Activated T-cell treated with anti-CD3 and anti-CD28 coated beads, Interleukin-2, amount 50 U/mL, for 4 hours (primary cell): ENCODE results near the gene LSM3. TPM values are rescaled to one million over a fixed set of nuclear protein-coding genes. Genes with fewer than 3 reads are reported as not detected.

Experiments
- ATAC-seq, 2 donors: fragments of 200-7000 bp; cut with Tn5 transposase; one replicate each; pipeline ENCODE4 v1.10.0; 2021
- DNase-seq: peaks from one replicate; pipeline ENCODE4 v3.0.0-alpha.2; 2020
- H3K27me3 Mint-ChIP-seq: one replicate; pipeline ENCODE4 v1.8.0; 2021; ENCODE audit warnings: low read depth, mixed read lengths
- H3K36me3 Mint-ChIP-seq: one replicate; pipeline ENCODE4 v1.8.0; 2022; ENCODE audit warnings: mixed read lengths; ENCODE audit not compliant: insufficient read depth
- H3K4me1 Mint-ChIP-seq: one replicate; pipeline ENCODE4 v1.8.0; 2021; ENCODE audit warnings: low read depth, mixed read lengths
- H3K4me3 Mint-ChIP-seq: one replicate; pipeline ENCODE4 v1.8.0; 2021; ENCODE audit warnings: mild to moderate bottlenecking, moderate library complexity, mixed read lengths
- H3K9me3 Mint-ChIP-seq: one replicate; pipeline ENCODE4 v1.8.0; 2021; ENCODE audit warnings: mixed read lengths
- total RNA-seq, 3 donors: library from RNA; stranded (reverse); gene quantifications; one replicate each; pipeline ENCODE4 v1.2.1, GENCODE V29; 2021

Gene LSM3
- total RNA-seq, result 10 to 100 TPM; 19.8 to 21.9 (median 20.9) TPM

GRCh38 chr3:14178247-14179113, at the start of gene LSM3, which contains the start of gene XPC:
Gene LSM3 (plus strand): TSS chr3:14178817. CDS start chr3:14178861, 44 bp downstream.
Gene XPC (minus strand): TSS chr3:14178601. CDS start chr3:14178568, 33 bp downstream.
- Mint-ChIP-seq H3K9me3 (no peaks in the 10 kb centered on the region), H3K27me3 (no peaks in the 10 kb centered on the region), H3K4me1 (peaks cover 68% of the 10 kb centered on the region), H3K4me3 (peak within 1 kb of the TSS; percentile 93), H3K36me3 (peaks cover 17% of the 10 kb centered on the region)
- ATAC-seq (peak; percentile 93 to 96), DNase-seq (peak; percentile 98)

DNA sequence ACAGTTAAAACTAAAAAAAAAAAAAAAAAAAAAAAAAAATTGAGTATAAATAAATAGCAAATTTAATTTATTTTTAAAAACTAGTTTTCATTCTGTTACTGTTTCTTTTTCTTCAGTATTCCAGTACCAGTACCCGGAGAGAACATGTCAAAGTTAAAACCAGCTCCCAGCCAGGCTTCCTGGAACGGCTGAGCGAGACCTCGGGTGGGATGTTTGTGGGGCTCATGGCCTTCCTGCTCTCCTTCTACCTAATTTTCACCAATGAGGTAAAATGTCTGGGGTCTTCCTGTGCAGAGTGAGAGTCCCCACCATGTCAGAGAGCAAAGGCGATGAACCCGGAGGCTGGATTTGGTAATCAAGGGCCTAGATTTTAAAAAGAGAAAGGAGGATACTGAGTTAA, 49.3 kb upstream of the LSM3 start:
- H3K36me3 Mint-ChIP-seq, result peaks cover 53% of the 10 kb centered on the region
- ATAC-seq (no peak), DNase-seq (no peak)
- no peaks in the 10 kb centered on the region for H3K9me3 Mint-ChIP-seq
- no peak overlapping the region for H3K4me3 Mint-ChIP-seq
- peaks cover 29% of the 10 kb centered on the region for H3K4me1 Mint-ChIP-seq
- no peaks in the 10 kb centered on the region for H3K27me3 Mint-ChIP-seq

DNA sequence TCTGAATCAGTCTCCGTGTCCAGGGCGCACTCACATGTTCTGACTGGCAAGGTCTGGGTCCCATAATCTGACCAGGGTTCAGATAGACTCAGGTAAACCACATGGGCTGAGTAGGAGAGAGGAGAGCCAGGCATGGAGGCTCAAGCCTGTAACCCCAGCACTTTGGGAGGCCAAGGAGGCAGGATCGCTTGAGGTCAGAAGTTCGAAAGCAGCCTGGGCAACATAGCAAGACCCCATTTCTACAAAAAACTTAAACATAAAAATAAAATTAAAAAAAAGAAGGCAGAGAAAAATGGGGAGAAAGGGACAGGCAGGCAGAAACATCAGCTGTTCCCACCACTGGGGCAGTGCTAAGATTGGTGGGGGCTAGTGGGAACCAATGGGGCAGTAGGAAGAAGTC, 48.4 kb upstream of the LSM3 start:
- Mint-ChIP-seq H3K9me3 (no peaks in the 10 kb centered on the region), H3K4me1 (peaks cover 29% of the 10 kb centered on the region), H3K36me3 (peaks cover 54% of the 10 kb centered on the region), H3K4me3 (no peak overlapping the region), H3K27me3 (no peaks in the 10 kb centered on the region)
- ATAC-seq, result no peak
- no peak for DNase-seq

- Mint-ChIP-seq H3K4me3 (no peak overlapping the region), H3K36me3 (peaks cover 55% of the 10 kb centered on the region), H3K9me3 (no peaks in the 10 kb centered on the region), H3K27me3 (no peaks in the 10 kb centered on the region), H3K4me1 (peaks cover 28% of the 10 kb centered on the region)
- DNase-seq (no peak), ATAC-seq (no peak)
Observed at GRCh38 chr3:14130707-14131106, 47.9 kb upstream of the LSM3 start.

DNA sequence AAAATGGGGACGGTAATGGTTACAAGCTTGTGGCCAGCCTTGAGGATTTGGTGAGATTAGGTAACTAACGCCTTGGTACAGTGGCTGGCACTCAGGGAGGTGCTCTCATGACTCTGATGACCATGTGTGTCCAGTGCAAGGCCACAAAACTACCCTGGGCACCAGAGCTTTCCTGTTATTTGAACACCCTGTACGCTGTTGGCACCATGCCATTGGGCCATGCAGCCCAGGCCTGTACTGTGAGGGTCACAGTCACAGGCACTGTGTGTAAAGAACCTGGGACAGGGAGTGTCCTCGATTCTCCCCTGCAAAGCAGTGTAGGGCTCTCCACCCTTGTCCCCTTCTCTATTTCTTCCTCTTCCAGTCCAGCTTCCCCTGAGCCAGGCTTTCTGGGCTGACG, 47.5 kb upstream of the LSM3 start:
- Mint-ChIP-seq H3K4me3 (no peak overlapping the region), H3K36me3 (peaks cover 59% of the 10 kb centered on the region), H3K27me3 (no peaks in the 10 kb centered on the region), H3K9me3 (no peaks in the 10 kb centered on the region), H3K4me1 (peaks cover 24% of the 10 kb centered on the region)
- DNase-seq (no peak), ATAC-seq (no peak)

- peaks cover 15% of the 10 kb centered on the region for H3K4me1 Mint-ChIP-seq
- H3K9me3 Mint-ChIP-seq, result no peaks in the 10 kb centered on the region
- H3K4me3 Mint-ChIP-seq, result no peak overlapping the region
- DNase-seq (no peak), ATAC-seq (no peak)
- peaks cover 62% of the 10 kb centered on the region for H3K36me3 Mint-ChIP-seq
- no peaks in the 10 kb centered on the region for H3K27me3 Mint-ChIP-seq
Observed at GRCh38 chr3:14132120-14132519, 46.5 kb upstream of the LSM3 start.

GRCh38 chr3:14132689-14133088, 45.9 kb upstream of the LSM3 start:
- Mint-ChIP-seq H3K36me3 (peaks cover 58% of the 10 kb centered on the region), H3K4me1 (peaks cover 9% of the 10 kb centered on the region), H3K9me3 (no peaks in the 10 kb centered on the region), H3K27me3 (no peaks in the 10 kb centered on the region), H3K4me3 (no peak overlapping the region)
- ATAC-seq, result no peak
- DNase-seq, result no peak

- H3K4me3 Mint-ChIP-seq, result no peak overlapping the region
- H3K9me3 Mint-ChIP-seq, result no peaks in the 10 kb centered on the region
- DNase-seq (no peak), ATAC-seq (no peak)
- H3K27me3 Mint-ChIP-seq, result no peaks in the 10 kb centered on the region
- H3K36me3 Mint-ChIP-seq, result peaks cover 58% of the 10 kb centered on the region
- H3K4me1 Mint-ChIP-seq, result peaks cover 3% of the 10 kb centered on the region
Observed at GRCh38 chr3:14133188-14133800, 45.3 kb upstream of the LSM3 start.

DNA sequence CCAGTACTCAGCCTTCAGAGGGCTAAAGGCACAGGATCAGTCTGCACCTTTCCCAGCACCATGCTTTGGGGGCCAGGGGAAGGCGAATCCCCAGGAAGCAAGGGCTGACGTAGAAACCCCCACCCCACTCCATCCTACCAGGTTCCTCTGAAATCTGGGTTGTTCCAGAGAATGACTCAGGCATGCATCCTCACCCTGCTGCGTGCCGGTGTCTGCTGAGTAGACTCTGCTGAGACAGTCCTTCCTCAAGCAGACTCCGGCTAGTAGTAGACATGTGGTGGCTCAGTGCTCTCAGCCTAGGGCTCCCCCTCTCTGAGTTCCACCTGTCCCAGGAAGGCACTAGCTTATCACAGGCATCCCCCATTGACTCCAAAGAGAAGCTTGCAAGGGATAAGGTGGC, 44.7 kb upstream of the LSM3 start:
- H3K36me3 Mint-ChIP-seq, result peaks cover 56% of the 10 kb centered on the region
- ATAC-seq (no peak), DNase-seq (no peak)
- H3K9me3 Mint-ChIP-seq, result no peaks in the 10 kb centered on the region
- no peaks in the 10 kb centered on the region for H3K4me1 Mint-ChIP-seq
- no peak overlapping the region for H3K4me3 Mint-ChIP-seq
- H3K27me3 Mint-ChIP-seq, result no peaks in the 10 kb centered on the region

DNA sequence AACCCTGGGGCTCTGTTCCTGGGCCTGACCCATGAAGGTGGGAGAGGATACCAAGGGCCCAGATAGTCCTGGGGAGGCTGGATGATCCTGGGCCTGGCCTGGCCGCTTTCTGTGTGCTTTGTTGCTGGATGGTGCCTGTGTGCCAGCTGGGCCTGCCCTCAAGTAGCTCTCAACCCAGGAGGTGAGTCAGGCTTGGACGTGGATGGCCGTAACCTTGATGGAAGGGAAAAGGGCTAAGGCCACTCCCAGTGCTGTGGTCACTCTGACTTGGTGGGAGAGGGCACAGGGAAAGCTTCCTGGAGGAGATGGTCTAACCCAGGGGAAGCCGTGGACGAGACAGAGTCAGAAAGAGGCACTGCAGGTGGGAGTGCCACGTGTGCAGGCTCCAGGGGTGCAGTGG, 44.3 kb upstream of the LSM3 start:
- ATAC-seq (no peak), DNase-seq (no peak)
- no peaks in the 10 kb centered on the region for H3K9me3 Mint-ChIP-seq
- H3K4me3 Mint-ChIP-seq, result no peak overlapping the region
- no peaks in the 10 kb centered on the region for H3K4me1 Mint-ChIP-seq
- H3K27me3 Mint-ChIP-seq, result no peaks in the 10 kb centered on the region
- peaks cover 53% of the 10 kb centered on the region for H3K36me3 Mint-ChIP-seq

DNA sequence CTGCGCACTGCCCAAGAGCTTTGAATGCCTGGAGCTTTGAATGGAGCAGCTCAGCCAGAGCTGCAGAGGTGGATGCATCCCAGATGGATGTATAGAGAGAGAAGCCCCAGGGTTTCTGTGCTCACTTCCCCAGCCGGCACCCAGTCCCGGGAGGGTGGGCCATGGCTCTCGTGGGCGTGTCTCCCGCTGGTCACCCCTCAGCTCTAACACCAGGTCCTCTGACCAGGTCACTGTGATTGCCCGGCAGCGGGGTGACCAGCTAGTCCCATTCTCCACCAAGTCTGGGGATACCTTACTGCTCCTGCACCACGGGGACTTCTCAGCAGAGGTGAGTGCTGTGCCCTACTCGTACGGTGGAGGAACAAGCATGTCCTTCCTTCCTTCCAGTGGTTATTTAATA, 43.0 kb upstream of the LSM3 start:
- peaks cover 50% of the 10 kb centered on the region for H3K36me3 Mint-ChIP-seq
- no peak for DNase-seq
- ATAC-seq, result no peak
- H3K27me3 Mint-ChIP-seq, result no peaks in the 10 kb centered on the region
- no peaks in the 10 kb centered on the region for H3K9me3 Mint-ChIP-seq
- H3K4me3 Mint-ChIP-seq, result no peak overlapping the region
- peaks cover 10% of the 10 kb centered on the region for H3K4me1 Mint-ChIP-seq

DNA sequence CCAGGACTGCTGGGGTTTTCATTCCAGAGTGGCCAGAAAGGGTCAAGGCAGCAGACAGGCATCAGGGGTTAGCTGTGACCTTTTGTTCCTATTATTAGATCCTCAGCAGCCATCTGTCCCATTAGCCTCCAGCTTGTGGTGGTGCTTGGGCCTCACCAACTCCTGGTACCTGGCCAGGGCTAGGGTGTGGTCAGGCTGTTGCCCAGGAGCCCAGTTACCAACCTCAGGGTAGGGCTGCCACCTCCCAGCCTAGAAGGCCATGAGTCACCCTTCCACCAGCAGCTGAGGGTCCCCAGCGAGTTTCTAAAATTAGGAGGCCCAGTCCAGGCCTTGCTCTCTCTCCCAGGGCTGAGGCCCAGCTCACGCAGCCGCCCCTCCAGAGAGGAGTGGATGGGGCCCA, 41.6 kb upstream of the LSM3 start:
- no peak for ATAC-seq
- H3K9me3 Mint-ChIP-seq, result no peaks in the 10 kb centered on the region
- peaks cover 24% of the 10 kb centered on the region for H3K4me1 Mint-ChIP-seq
- peaks cover 48% of the 10 kb centered on the region for H3K36me3 Mint-ChIP-seq
- no peaks in the 10 kb centered on the region for H3K27me3 Mint-ChIP-seq
- no peak for DNase-seq
- H3K4me3 Mint-ChIP-seq, result no peak overlapping the region

GRCh38 chr3:14137445-14137844, 41.2 kb upstream of the LSM3 start:
- Mint-ChIP-seq H3K27me3 (no peaks in the 10 kb centered on the region), H3K9me3 (no peaks in the 10 kb centered on the region), H3K4me3 (no peak overlapping the region), H3K4me1 (peaks cover 28% of the 10 kb centered on the region), H3K36me3 (peaks cover 48% of the 10 kb centered on the region)
- ATAC-seq (no peak), DNase-seq (no peak)

- no peaks in the 10 kb centered on the region for H3K9me3 Mint-ChIP-seq
- peaks cover 41% of the 10 kb centered on the region for H3K36me3 Mint-ChIP-seq
- DNase-seq (no peak), ATAC-seq (no peak)
- H3K4me3 Mint-ChIP-seq, result no peak overlapping the region
- peaks cover 37% of the 10 kb centered on the region for H3K4me1 Mint-ChIP-seq
- H3K27me3 Mint-ChIP-seq, result no peaks in the 10 kb centered on the region
Observed at GRCh38 chr3:14138109-14138877, 40.3 kb upstream of the LSM3 start.
